HG03342 (cell line): ENCODE results near the gene DEFB113.

Experiments
- ATAC-seq: cut with Tn5 transposase; IDR thresholded peaks from one replicate; pipeline ENCODE4 v1.9.1; 2021; ENCODE audit warnings: mild to moderate bottlenecking, moderate library complexity; ENCODE audit not compliant: unreplicated experiment

The DEFB113 gene

GRCh38 chr6:49937811-49938210, 31.6 kb downstream of the DEFB113 start:
- no peak for ATAC-seq

- no peak for ATAC-seq
These were observed 32.4 kb downstream of the DEFB113 start for GRCh38 chr6:49937017-49937416.

- no peak for ATAC-seq
These were observed 34.0 kb downstream of the DEFB113 start for GRCh38 chr6:49935387-49935786.

GRCh38 chr6:49934770-49935169, 34.7 kb downstream of the DEFB113 start:
- no peak for ATAC-seq

- ATAC-seq: no peak
These were observed 35.9 kb downstream of the DEFB113 start for GRCh38 chr6:49933526-49933925.

GRCh38 chr6:49929340-49929739, 40.1 kb downstream of the DEFB113 start:
- ATAC-seq: no peak

GRCh38 chr6:49923826-49924225, 45.6 kb downstream of the DEFB113 start:
- no peak for ATAC-seq

GRCh38 chr6:49919935-49920644, 49.3 kb downstream of the DEFB113 start:
- no peak for ATAC-seq

GRCh38 chr6:49919261-49919660, 50.2 kb downstream of the DEFB113 start:
- no peak for ATAC-seq

- no peak for ATAC-seq
These were observed 50.6 kb downstream of the DEFB113 start for GRCh38 chr6:49918787-49919186.
